K562 (cell line): ENCODE data around the gene OOSP1. TPM values are rescaled to one million over a fixed set of nuclear protein-coding genes. Genes with fewer than 3 reads are reported as not detected.

Experiments
- ELF2 ChIP-seq: fragments of 250-450 bp; sonication (Bioruptor Pico); IDR thresholded peaks from 2 replicates; pipeline ENCODE4 v1.5.0; 2021; ENCODE audit warnings: mild to moderate bottlenecking
- HDAC2 ChIP-seq: fragments of 450-650 bp; IDR thresholded peaks from 2 replicates; pipeline ENCODE4 v1.6.1; 2016; ENCODE audit warnings: mild to moderate bottlenecking
- HSF4 ChIP-seq: fragments of 250-450 bp; sonication (Bioruptor Pico); IDR thresholded peaks from 2 replicates; pipeline ENCODE4 v2.1.2; 2022; ENCODE audit warnings: mild to moderate bottlenecking, moderate library complexity, borderline replicate concordance
- SMAD3 ChIP-seq: fragments of 450-650 bp; formaldehyde crosslinking; conservative IDR thresholded peaks from 2 replicates; pipeline ENCODE4 v1.4.0; 2020; ENCODE audit warnings: mild to moderate bottlenecking
- SP2 ChIP-seq: IDR thresholded peaks from 2 replicates; pipeline ENCODE4 v1.6.1; 2011; ENCODE audit warnings: mild to moderate bottlenecking, low read depth, low read length, moderate library complexity; ENCODE audit not compliant: poor library complexity, severe bottlenecking; ENCODE audit errors: extremely low read depth
- TRIM25 ChIP-seq: fragments of 450-650 bp; IDR thresholded peaks from 2 replicates; pipeline ENCODE4 v1.7.0; 2016; ENCODE audit warnings: borderline replicate concordance
- ZNF133 ChIP-seq: fragments of 250-450 bp; sonication (Bioruptor Pico); IDR thresholded peaks from 2 replicates; pipeline ENCODE4 v1.4.0; 2020; ENCODE audit warnings: mild to moderate bottlenecking
- ZSCAN32 ChIP-seq: fragments of 450-650 bp; formaldehyde crosslinking; IDR thresholded peaks from 2 replicates; pipeline ENCODE4 v1.4.0; 2020; ENCODE audit warnings: mild to moderate bottlenecking, moderate library complexity
- polyA plus RNA-seq, 8 experiments: library from polyadenylated mRNA; depleted of rRNA in 4 of 8; stranded (reverse) in 5 of 8; unstranded in 3 of 8; fragments of >200 nt; fragmentation: Nextera tagmentation in 2 of 8; fragmentation: Illumina TruSeq in 1 of 8; extraction: Ambion mirVana in 2 of 8; extraction: Trizol in 1 of 8; gene quantifications; 2 replicates each; pipeline versions ENCODE4 v1.2.1 to v1.2.3, GENCODE V29; 2011 to 2014; ENCODE audit warnings: inconsistent platforms in 1 of 8, missing spikeins in 1 of 8
- total RNA-seq, 7 experiments: library from RNA; depleted of rRNA in 6 of 7; stranded (reverse); fragments of >200 nt in 6 of 7; fragmentation: Illumina TruSeq in 2 of 7; extraction: Trizol in 2 of 7; gene quantifications; 2 replicates each; pipeline versions ENCODE4 v1.2.1 to v1.2.3, GENCODE V29; 2011 to 2021; ENCODE audit warnings: low replicate concordance in 1 of 7

Gene OOSP1
- total and polyA plus RNA-seq, 9 of the 15 experiments (the other 6 are each of a cell fraction or from before 2014, with no cell fraction given), result 0.14 to 3.0 (median 0.61) TPM

GRCh38 chr11:59953463-59954218 is 15.4 kb downstream of the OOSP1 start (continued):
- TF ChIP-seq SMAD3 (CRISPR knock-in tag) (peak; percentile 5; the same call in 1 of the 2 replicates), SP2 (no peak), ZNF133 (CRISPR knock-in tag) (no peak), TRIM25 (no peak), ELF2 (CRISPR knock-in tag) (peak; percentile 55; the same call in 1 of the 2 replicates), HSF4 (CRISPR knock-in tag) (no peak), ZSCAN32 (CRISPR knock-in tag) (peak; percentile 71), HDAC2 (no peak)
